GM21619 (cell line): Measurements from ENCODE around the gene SLC25A10.
"Not testable (repeated sequence)": the region's sequence is repeated elsewhere in the genome, so short reads cannot be mapped to it uniquely, and the experiment has no call there.

Experiments
- ATAC-seq: cut with Tn5 transposase; IDR thresholded peaks from one replicate; pipeline ENCODE4 v1.9.1; 2021; ENCODE audit not compliant: unreplicated experiment

SLC25A10 gene

GRCh38 chr17:81719410-81720266, 7.6 kb downstream of the SLC25A10 start:
- no peak for ATAC-seq

- no peak for ATAC-seq
Observed at GRCh38 chr17:81720267-81721071, 8.4 kb downstream of the SLC25A10 start.

GRCh38 chr17:81722184-81723120, 10.4 kb downstream of the SLC25A10 start:
- no peak for ATAC-seq

GRCh38 chr17:81723651-81724209, 11.6 kb downstream of the SLC25A10 start:
- no peak for ATAC-seq

GRCh38 chr17:81725439-81725838, 13.4 kb downstream of the SLC25A10 start:
- ATAC-seq, result no peak

GRCh38 chr17:81726004-81726403, 13.9 kb downstream of the SLC25A10 start:
- ATAC-seq, result no peak

- no peak for ATAC-seq
Observed at GRCh38 chr17:81727324-81728031, 15.4 kb downstream of the SLC25A10 start.

GRCh38 chr17:81733507-81734404, 21.7 kb downstream of the SLC25A10 start:
- ATAC-seq, result no peak

GRCh38 chr17:81734405-81735263, 22.6 kb downstream of the SLC25A10 start:
- no peak for ATAC-seq

GRCh38 chr17:81735264-81736102, 23.4 kb downstream of the SLC25A10 start:
- peak; percentile 51 for ATAC-seq

- ATAC-seq, result no peak
Observed at GRCh38 chr17:81737947-81738800, 26.1 kb downstream of the SLC25A10 start.

- no peak for ATAC-seq
Observed at GRCh38 chr17:81738801-81739393, 26.8 kb downstream of the SLC25A10 start.

GRCh38 chr17:81739593-81739992, 27.5 kb downstream of the SLC25A10 start:
- ATAC-seq, result not testable (repeated sequence)

GRCh38 chr17:81740395-81740961, 28.4 kb downstream of the SLC25A10 start:
- no peak for ATAC-seq

- ATAC-seq, result no peak
Observed at GRCh38 chr17:81741049-81741593, 29.0 kb downstream of the SLC25A10 start.
